MM.1S (cell line): ENCODE results near the gene MZT2A.
A peak's percentile ranks its signal among the peaks of the same experiment; 100 is the strongest.
"Not testable (repeated sequence)": the region's sequence is repeated elsewhere in the genome, so short reads cannot be mapped to it uniquely, and the experiment has no call there.

Source experiments
- DNase-seq: peaks from one replicate; pipeline ENCODE4 v3.0.0-alpha.2; 2015
- H2AFZ ChIP-seq: fragments of 300-600 bp; sonication (generic); 2 replicates; pipeline ENCODE4 v1.6.0; 2016; ENCODE audit warnings: antibody characterized with exemption, low read length
- H3F3A ChIP-seq: fragments of 300-600 bp; sonication (generic); 2 replicates; pipeline ENCODE4 v1.6.1; 2016; ENCODE audit warnings: mild to moderate bottlenecking, antibody characterized with exemption, low read length, moderate library complexity, mixed read lengths; ENCODE audit not compliant: insufficient read depth
- H3K27ac ChIP-seq: fragments of 300-600 bp; sonication (generic); 2 replicates; pipeline ENCODE4 v1.5.1; 2016; ENCODE audit warnings: mild to moderate bottlenecking, low read length
- H3K27me3 ChIP-seq: fragments of 300-600 bp; sonication (generic); replicated peaks from 2 replicates; pipeline ENCODE4 v1.6.0; 2016; ENCODE audit warnings: low read length; ENCODE audit not compliant: insufficient read depth
- H3K36me3 ChIP-seq: fragments of 300-600 bp; sonication (generic); replicated peaks from 2 replicates; pipeline ENCODE4 v1.6.1; 2016; ENCODE audit warnings: mild to moderate bottlenecking, low read length, mixed read lengths; ENCODE audit not compliant: insufficient read depth
- H3K4me1 ChIP-seq: fragments of 300-600 bp; sonication (generic); 2 replicates; pipeline ENCODE4 v1.6.1; 2016; ENCODE audit warnings: low read length, mixed read lengths
- H3K4me2 ChIP-seq: fragments of 300-600 bp; sonication (generic); 2 replicates; pipeline ENCODE4 v1.6.0; 2016; ENCODE audit warnings: low read depth, low read length
- H3K4me3 ChIP-seq: fragments of 300-600 bp; sonication (generic); 2 replicates; pipeline ENCODE4 v1.5.1; 2016; ENCODE audit warnings: low read length, mixed read lengths
- H3K79me2 ChIP-seq: fragments of 300-600 bp; sonication (generic); 2 replicates; pipeline ENCODE4 v1.6.1; 2016; ENCODE audit warnings: mixed run types, low read length, mixed read lengths
- H3K9ac ChIP-seq: fragments of 300-600 bp; sonication (generic); 2 replicates; pipeline ENCODE4 v1.6.1; 2016; ENCODE audit warnings: low read length, mixed read lengths
- H3K9me2 ChIP-seq: fragments of 300-600 bp; sonication (generic); replicated peaks from 2 replicates; pipeline ENCODE4 v1.6.1; 2016; ENCODE audit warnings: mild to moderate bottlenecking, low read length, mixed read lengths; ENCODE audit not compliant: insufficient read depth
- H3K9me3 ChIP-seq: fragments of 300-600 bp; sonication (generic); replicated peaks from 2 replicates; pipeline ENCODE4 v1.6.1; 2016; ENCODE audit warnings: mild to moderate bottlenecking, low read length, mixed read lengths; ENCODE audit not compliant: insufficient read depth
- H4K20me1 ChIP-seq: fragments of 300-600 bp; sonication (generic); 2 replicates; pipeline ENCODE4 v1.6.1; 2016; ENCODE audit warnings: mild to moderate bottlenecking, low read length, moderate library complexity, mixed read lengths; ENCODE audit not compliant: insufficient read depth
- CTCF ChIP-seq: fragments of 300-600 bp; sonication (generic); IDR thresholded peaks from 2 replicates; pipeline ENCODE4 v1.5.1; 2016; ENCODE audit warnings: antibody characterized with exemption, low read length, mixed read lengths
- EZH2 ChIP-seq: fragments of 300-600 bp; sonication (generic); optimal IDR thresholded peaks from 2 replicates; pipeline ENCODE3; 2017; ENCODE audit warnings: low read depth, mild to moderate bottlenecking, antibody characterized with exemption, low read length, mixed read lengths
- EZH2phosphoT487 ChIP-seq: fragments of 300-600 bp; sonication (generic); IDR thresholded peaks from 2 replicates; pipeline ENCODE4 v1.6.1; 2018; ENCODE audit warnings: antibody characterized with exemption, low read length

Gene MZT2A

GRCh38 chr2:131527131-131528001, 35.2 kb upstream of the MZT2A start, which contains the start of gene CCDC74A:
TSS of gene CCDC74A (plus strand) at chr2:131527888. CDS start at chr2:131527971, 83 bp downstream.
- Histone ChIP-seq H3K9ac (peak within 1 kb of the TSS; percentile 49; the same call in 1 of the 2 replicates), H2AFZ (peak within 1 kb of the TSS; percentile 58; the same call in 1 of the 2 replicates)

GRCh38 chr2:131525256-131525655, 33.1 kb upstream of the MZT2A start:
- not testable (repeated sequence) for H3F3A ChIP-seq, H3K27me3 ChIP-seq, H3K4me3 ChIP-seq, H3K4me2 ChIP-seq, H3K9me3 ChIP-seq, H3K27ac ChIP-seq, H3K9ac ChIP-seq, H3K9me2 ChIP-seq, H2AFZ ChIP-seq, H3K36me3 ChIP-seq, H4K20me1 ChIP-seq, H3K79me2 ChIP-seq, DNase-seq
- H3K4me1 ChIP-seq: peaks cover 12% of the 10 kb centered on the region

More at GRCh38 chr2:131527131-131528001, 35.2 kb upstream of the MZT2A start, which contains the start of gene CCDC74A:
- H3K9me3 ChIP-seq, H3K9me2 ChIP-seq, H3K79me2 ChIP-seq, H3F3A ChIP-seq, H3K27me3 ChIP-seq, H4K20me1 ChIP-seq, H3K36me3 ChIP-seq: not testable (repeated sequence)
- peak within 1 kb of the TSS; percentile 57; the same call in 1 of the 2 replicates for H3K4me2 ChIP-seq
- H3K27ac ChIP-seq: peak within 1 kb of the TSS; percentile 16; the same call in 1 of the 2 replicates
- DNase-seq: peak; percentile 64
- H3K4me3 ChIP-seq: peak within 1 kb of the TSS; percentile 53
- peaks cover 12% of the 10 kb centered on the region for H3K4me1 ChIP-seq

GRCh38 chr2:131521961-131522781, 30.0 kb upstream of the MZT2A start:
- no peak overlapping the region for H3K27ac ChIP-seq
- no peaks in the 10 kb centered on the region for H3K79me2 ChIP-seq
- no peak for DNase-seq
- no peaks in the 10 kb centered on the region for H3K9me2 ChIP-seq
- no peaks in the 10 kb centered on the region for H3F3A ChIP-seq
- no peak overlapping the region for H3K4me3 ChIP-seq
- no peaks in the 10 kb centered on the region for H3K27me3 ChIP-seq
- no peaks in the 10 kb centered on the region for H4K20me1 ChIP-seq
- no peak overlapping the region for H3K9ac ChIP-seq
- no peak overlapping the region for H3K4me2 ChIP-seq
- H2AFZ ChIP-seq: no peak overlapping the region
- no peaks in the 10 kb centered on the region for H3K9me3 ChIP-seq
- TF ChIP-seq EZH2phosphoT487 (no peak), EZH2 (no peak), CTCF (no peak)
- H3K36me3 ChIP-seq: no peaks in the 10 kb centered on the region
- H3K4me1 ChIP-seq: no peaks in the 10 kb centered on the region

- not testable (repeated sequence) for H3K9me2 ChIP-seq, H3K9me3 ChIP-seq, H3K4me3 ChIP-seq, H3K4me2 ChIP-seq, DNase-seq, H3K27me3 ChIP-seq, H3K4me1 ChIP-seq, H3F3A ChIP-seq, H3K79me2 ChIP-seq, H4K20me1 ChIP-seq, H3K9ac ChIP-seq, H3K36me3 ChIP-seq, H3K27ac ChIP-seq, H2AFZ ChIP-seq
Measured at GRCh38 chr2:131521524-131521923, 29.3 kb upstream of the MZT2A start.
